Glomerular endothelial cell (primary cell): ENCODE measurements around the gene SLC45A3. TPM values are rescaled to one million over a fixed set of nuclear protein-coding genes. Genes with fewer than 3 reads are reported as not detected.
"Not testable (repeated sequence)": the region's sequence is repeated elsewhere in the genome, so short reads cannot be mapped to it uniquely, and the experiment has no call there.

Source experiments
- DNase-seq: peaks from one replicate; pipeline ENCODE4 v3.0.0-alpha.2; 2011; ENCODE audit warnings: low read depth, low spot score; ENCODE audit errors: extremely low read depth
- total RNA-seq: library from RNA; depleted of rRNA; stranded (reverse); fragments of >200 nt; gene quantifications from 2 replicates; pipeline ENCODE4 v1.2.3, GENCODE V29; 2015

The SLC45A3 gene, protein sequence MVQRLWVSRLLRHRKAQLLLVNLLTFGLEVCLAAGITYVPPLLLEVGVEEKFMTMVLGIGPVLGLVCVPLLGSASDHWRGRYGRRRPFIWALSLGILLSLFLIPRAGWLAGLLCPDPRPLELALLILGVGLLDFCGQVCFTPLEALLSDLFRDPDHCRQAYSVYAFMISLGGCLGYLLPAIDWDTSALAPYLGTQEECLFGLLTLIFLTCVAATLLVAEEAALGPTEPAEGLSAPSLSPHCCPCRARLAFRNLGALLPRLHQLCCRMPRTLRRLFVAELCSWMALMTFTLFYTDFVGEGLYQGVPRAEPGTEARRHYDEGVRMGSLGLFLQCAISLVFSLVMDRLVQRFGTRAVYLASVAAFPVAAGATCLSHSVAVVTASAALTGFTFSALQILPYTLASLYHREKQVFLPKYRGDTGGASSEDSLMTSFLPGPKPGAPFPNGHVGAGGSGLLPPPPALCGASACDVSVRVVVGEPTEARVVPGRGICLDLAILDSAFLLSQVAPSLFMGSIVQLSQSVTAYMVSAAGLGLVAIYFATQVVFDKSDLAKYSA
- total RNA-seq: 11.6 and 12.7 TPM in 2 replicates

DNA sequence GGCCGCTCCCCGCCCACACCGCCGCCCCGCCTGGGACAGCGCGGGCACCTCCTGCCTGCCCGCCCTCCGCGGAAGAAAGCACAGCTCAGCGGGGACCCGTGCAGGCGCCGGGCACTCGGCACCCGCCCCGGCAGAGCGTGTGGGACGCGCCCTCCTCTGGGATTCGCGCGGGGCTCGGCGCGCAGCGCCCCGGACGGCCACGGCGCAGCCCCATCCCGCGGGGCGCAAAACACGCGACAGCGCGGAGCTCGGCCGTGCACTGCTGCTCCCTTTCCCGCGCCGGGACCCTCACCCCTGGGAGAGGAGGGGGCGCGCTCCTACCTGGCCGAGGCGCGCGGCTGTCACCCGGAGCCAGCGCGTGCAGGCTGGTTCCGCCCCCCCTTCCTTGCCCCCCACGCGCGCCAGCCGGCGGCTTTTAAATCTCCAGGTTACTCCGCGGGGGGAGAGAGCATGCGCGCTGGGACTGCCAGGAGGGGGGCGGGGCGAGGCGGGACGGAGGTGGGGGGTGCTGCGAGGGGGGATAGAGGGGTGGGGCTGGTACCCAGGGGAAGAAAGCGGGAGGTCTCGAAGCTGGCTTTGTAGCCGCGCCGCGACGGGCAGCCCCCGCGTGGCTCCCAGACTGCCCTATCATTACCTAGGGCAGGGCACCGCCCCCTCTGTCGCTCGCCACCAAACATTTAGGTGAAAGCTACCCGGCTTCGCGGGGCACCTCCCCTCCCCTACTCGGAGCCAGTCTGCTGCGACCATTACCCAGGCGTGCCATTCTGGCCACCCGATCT lies at the start of gene SLC45A3:
SLC45A3 (minus strand) TSS at position 437 of the 779 bp plus-strand sequence. CDS start 15,853 bp downstream, outside the sequence.
- DNase-seq: no peak

DNA sequence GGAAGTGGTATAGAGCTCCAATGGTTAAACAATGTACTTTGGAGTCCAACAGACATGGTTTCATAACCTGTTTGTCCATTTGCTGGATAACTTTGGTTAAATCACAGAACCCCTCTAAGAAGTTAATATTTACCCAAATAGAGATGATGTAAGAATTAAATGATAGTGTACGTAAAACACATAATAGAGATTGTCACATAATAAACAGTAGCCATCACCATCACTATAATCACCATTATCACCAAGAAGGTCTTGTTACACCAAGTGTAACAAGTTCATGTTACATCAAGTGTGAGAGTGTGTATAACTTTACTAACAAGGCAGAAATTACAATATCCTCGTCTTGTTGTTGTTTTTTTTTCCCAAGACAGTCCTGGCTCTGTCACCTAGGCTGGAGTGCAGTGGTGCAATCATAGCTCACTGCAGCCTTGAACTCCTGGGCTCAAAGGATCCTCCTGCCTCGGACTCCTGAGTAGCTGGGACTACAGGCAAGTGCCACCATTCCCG lies 46.4 kb upstream of the SLC45A3 start:
- no peak for DNase-seq

DNA sequence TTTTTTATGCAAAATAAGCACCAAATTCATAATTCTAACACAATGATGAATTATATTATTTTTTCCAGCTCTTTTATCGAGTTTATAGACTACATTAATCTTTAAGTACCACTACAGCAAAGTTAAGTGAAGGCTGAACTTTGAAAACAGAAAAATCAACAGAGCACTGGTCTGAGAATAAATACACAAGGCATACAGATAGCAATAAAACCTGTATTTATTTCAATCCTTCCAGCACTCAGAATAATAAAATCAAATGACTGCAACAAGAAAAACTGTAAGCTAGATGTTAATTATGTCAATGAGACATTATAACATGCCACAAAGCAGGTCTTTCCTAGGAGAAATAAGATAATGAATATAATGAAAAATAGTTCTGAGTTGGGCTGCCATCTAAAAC lies 45.2 kb upstream of the SLC45A3 start:
- no peak for DNase-seq

DNA sequence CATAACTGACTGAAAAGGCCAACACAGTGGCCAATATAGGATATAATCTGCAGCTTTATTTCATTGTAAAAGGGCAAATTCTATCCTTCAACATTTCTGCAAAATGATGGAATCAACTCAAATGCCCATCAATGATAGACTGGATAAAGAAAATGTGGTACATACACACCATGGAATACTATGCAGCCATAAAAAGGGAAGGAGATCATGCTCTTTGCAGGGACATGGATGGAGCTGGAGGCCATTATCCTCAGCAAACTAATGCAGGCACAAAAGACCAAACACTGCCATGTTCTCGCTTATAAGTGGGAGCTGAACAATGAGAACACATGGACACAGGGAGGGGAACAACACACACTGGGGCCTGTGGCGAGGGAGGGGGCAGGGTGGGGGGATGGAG lies 40.4 kb upstream of the SLC45A3 start:
- not testable (repeated sequence) for DNase-seq

GRCh38 chr1:205719762-205720161 lies 39.5 kb upstream of the SLC45A3 start:
- no peak for DNase-seq

- DNase-seq: no peak
These were observed 38.7 kb upstream of the SLC45A3 start for GRCh38 chr1:205719015-205719414.

GRCh38 chr1:205716371-205717132 lies 36.2 kb upstream of the SLC45A3 start:
- no peak for DNase-seq

- no peak for DNase-seq
These were observed 35.3 kb upstream of the SLC45A3 start for GRCh38 chr1:205715628-205716027.

DNA sequence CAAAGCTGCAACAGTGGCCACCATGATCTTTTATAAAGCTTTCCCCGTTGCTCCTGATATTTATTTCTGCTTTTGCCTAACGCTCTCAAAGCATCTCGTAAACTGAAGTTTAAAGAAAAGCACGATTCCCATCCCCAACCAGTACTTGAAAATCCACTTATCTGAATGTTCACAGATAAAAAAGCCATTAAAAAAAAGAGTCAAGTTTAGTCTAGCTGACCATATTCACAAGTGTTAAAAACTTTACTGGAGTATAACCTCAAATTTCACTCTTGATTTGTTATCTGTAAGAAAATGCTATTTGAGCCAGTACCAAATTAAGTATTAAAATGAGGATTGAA lies 34.6 kb upstream of the SLC45A3 start:
- DNase-seq: no peak

DNA sequence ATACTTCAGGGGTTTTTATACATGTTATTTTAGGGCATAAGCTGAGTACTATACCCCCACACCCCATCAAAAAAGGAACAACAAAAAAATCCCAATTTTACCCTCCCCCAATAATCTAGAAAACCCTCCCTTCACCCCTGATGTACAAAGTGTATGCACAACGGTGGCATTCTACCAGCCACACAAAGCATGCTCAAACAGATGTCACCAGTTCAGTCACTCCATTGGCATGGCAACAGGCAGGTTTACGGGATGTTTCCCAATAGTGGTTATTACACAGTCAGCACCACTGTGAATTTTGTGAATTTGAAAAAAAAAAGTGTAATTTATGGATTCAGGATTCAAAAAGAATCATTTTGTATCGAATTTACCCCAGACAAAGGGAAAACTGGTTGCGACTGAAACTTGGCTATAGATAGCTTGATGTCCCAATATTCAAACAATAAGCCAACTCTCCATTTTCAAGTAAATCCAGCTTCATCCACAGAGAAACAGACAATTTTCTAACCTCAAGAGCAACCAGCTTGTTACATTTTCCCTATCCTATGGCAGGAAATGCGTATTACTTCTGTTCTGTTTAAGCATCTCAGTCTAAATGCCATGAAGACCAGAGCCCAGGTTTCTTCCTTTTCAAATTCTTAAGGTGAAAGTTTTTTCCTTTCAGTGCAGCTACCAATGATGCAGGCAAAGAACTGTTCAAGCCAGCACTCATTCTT lies 34.0 kb upstream of the SLC45A3 start:
- DNase-seq: no peak

DNA sequence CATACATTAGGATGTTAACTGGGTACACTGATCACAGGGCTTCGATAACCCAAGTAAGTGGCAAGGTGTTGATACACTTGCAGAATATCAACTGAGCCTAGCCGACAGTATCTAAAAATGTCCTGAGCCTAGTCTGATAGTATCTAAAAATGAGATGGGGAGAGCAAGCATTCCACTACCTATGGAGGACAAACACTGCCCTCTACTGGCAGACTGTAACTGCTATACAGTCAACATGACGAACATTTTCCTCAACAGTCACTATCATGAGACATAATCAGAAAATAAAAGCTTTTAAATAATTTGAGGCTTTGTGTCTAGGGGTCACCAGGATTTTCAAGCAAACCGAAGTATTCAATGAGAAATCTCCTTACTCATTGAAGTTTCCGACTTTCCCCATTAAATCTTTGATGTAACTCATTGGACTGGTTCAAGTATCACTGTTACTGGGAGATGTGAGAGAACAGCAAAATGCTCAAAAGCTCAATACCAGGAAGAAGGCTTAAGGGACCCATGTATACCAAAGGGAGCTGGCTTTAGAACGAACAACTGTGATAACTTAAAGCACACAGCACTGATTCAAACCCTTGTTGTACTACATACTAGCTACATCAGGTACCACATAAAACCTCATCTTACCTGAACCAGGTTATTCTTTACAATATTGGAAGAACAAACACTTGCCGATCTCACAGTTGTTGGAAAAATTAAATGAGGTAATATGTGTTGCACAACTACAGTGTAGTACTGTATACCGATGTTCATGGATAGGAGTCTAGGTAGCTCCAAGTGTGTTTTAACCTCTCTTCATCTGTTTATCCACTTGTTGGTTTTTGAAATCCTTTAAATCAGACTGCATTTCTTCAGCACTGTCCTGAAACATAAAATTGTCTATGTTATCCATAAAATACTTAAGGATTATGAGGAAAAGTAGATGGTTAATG lies 31.1 kb upstream of the SLC45A3 start:
- peak; percentile 81 for DNase-seq

DNA sequence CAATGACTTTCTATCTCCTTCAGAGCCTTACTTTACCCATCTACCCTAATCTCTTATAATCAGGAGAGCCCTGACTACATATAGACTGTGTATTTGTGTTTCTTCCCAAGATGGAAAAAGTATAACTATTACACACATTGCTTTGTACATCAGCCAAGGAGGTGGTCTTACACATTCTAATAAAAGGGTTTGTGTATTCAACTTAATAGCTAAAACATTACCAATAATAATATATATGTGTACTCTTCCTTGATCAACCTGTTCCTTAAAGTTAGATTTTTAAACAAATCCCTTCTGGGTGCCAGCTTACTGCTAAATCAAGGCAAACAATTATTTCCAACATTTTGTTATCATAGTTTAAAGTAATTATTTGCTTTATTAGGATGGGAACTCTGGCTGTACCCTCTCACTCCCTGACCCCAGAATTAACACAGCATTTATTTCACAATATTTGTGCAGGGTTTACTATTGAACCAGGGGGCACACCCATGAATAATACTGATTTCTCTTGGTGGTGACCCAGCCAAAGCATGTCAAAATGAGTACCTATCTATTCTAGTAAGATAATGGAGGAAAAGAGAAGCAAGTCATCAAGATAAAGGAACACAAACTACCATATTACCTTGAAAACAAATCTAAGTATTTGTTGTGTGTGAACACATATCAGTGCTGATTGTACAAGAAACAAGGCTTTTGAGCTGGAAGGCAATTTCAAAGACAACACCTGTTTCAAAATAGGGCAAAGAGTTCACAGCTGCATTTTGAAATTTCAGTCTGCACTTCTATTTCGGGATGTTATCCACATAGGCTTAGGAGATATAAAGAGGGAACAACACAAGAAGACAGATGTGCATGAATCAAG lies 30.1 kb upstream of the SLC45A3 start:
- no peak for DNase-seq

- no peak for DNase-seq
These were observed 29.3 kb upstream of the SLC45A3 start for GRCh38 chr1:205709640-205710039.

- DNase-seq: no peak
These were observed 28.7 kb upstream of the SLC45A3 start for GRCh38 chr1:205709059-205709398.

DNA sequence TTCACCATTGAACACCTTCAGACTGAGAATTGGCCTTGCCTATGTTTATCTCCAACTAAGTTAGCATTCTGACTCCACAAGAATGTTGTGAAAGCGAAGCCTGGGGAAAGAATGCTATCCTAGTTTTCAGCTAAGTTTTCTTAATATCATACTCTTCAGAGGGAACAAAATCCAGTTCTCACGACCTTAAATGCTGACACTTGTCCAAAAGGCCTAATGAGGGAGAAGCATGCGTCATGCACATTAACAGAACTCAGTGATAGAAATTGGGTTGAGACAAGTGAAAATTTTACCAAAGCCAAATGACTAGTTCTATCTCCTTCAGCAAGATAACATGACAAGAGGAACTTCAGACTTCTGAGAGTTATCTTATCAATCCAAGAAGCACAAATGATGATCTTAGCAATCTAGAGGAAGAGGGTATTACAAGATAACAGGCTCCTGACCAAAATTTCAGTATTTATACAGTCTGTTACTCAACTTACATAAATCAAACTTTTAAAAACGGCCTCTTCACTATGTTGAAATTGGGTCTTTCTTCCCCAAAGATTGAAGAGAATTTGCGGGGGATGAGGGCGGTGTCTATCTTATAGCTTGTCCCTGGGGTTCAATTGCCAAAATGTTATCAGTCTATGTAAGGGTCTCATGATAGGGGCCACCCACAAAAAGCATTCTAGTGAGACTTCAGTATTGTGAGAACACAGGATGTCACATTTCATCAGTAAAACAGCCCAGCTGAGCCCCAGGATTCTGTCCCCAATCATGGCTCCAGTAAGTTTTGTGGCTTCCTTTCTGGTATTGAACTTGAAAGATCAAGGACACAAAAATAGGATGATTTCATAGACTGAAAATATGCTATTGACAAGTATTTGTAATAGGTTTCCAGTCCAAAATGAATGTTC lies 26.5 kb upstream of the SLC45A3 start:
- no peak for DNase-seq

- DNase-seq: no peak
These were observed 24.6 kb upstream of the SLC45A3 start for GRCh38 chr1:205704903-205705302.

- DNase-seq: no peak
These were observed 22.8 kb upstream of the SLC45A3 start for GRCh38 chr1:205703072-205703471.
